ENCODE data around the gene SYT13. TPM values are rescaled to one million over a fixed set of nuclear protein-coding genes. Genes with fewer than 3 reads are reported as not detected.

SYT13 gene
- polyA plus RNA-seq, 10 donors: 0.21 to 1.2 (median 0.44) TPM

GRCh38 chr11:45313171-45313865, 27.2 kb upstream of the SYT13 start:
- DNase-seq: no peak

- no peak for DNase-seq
Measured at GRCh38 chr11:45305874-45306623, 19.9 kb upstream of the SYT13 start.

DNA sequence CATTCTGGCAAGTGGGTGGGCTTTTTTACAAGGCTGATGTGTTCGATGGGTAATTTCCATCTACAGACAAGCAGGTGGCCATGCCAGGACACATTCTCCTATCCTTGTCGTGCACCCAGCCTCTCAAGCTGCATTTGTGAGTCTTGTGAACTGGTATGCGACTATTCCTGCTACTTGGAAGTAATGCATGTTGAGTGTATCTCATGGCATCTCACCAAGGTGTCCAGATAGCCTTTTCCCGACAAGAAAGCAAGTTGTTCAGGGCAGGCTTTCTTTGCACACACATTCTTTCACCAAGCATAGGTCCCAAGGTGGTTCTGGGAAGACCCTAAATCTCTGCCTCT, 18.8 kb upstream of the SYT13 start:
- no peak for DNase-seq

GRCh38 chr11:45304111-45304991, 18.2 kb upstream of the SYT13 start:
- no peak for DNase-seq

DNA sequence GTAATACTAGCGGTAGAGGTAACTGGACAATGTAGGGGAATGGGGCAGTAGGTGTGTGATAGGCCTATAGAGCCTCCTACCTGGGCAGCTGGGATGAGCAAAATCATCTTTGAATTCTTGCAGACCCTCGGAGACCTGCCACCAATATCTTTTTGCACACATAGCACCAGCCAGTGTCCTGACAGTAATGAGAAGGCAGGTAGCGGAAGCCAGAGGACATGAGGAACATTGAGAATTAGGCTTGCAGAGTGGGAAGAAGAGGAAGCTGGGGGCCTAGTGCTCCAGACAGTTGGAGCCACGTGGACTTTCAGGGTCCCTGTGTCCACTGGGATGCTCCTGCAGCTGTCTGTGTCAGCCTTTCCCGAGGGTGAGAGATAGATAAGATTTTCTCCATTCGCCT, 17.2 kb upstream of the SYT13 start:
- no peak for DNase-seq

- DNase-seq: no peak
Measured at GRCh38 chr11:45301537-45302246, 15.6 kb upstream of the SYT13 start.

- no peak for DNase-seq
Measured at GRCh38 chr11:45300715-45301114, 14.6 kb upstream of the SYT13 start.

- no peak for DNase-seq
Measured at GRCh38 chr11:45298718-45299117, 12.6 kb upstream of the SYT13 start.

- DNase-seq: no peak
Measured at GRCh38 chr11:45296075-45296474, 9.9 kb upstream of the SYT13 start.

GRCh38 chr11:45294499-45294898, 8.4 kb upstream of the SYT13 start:
- DNase-seq: no peak

DNA sequence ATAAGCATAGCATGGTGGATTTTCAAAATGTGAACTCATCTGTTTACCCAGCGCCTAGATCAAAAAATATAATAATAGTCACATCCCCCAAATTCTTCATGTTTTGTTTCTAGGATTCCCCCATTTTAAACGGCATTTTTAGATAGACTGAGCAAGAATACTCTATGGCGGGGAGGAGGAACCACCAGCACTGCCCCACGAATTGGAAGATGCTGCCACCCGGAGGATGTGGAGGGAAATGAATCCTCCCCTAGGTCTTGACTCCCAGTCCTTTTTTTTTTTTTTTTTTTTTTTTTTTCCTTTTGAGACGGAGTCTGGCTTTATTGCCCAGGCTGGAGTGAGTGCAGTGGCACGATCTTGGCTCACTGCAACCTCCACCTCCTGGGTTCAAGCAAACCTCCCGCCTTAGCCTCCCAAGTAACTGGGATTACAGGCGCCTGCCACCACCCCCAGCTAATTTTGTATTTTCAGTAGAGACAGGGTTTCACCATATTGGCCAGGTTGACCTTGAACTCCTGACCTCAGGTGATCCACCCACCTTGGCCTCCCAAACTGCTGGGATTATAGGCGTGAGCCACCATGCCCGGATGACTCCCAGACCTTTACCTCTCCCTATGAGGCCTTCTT, 7.5 kb upstream of the SYT13 start:
- DNase-seq: peak; percentile 66 to 88 (median 77)

DNA sequence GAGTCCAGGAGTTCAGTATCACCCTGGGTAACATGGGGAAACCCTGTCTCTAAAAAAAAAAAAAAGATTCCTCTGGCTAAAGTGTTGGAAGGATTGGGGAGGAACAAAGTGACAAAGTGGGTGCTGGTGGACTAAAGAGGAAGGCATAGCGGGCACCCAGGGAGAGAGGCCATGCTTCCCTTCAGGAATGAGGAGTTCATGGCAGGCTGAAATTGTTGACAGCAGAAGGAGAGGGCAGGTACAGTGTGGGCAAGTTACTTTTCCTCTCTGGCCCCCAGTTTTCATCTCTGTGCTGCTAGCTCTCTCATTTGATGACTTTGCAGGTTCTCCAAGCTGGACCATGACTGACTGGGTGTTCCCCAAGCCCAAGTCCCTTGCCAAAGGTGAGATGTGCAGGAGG, 4.4 kb upstream of the SYT13 start:
- no peak for DNase-seq

DNA sequence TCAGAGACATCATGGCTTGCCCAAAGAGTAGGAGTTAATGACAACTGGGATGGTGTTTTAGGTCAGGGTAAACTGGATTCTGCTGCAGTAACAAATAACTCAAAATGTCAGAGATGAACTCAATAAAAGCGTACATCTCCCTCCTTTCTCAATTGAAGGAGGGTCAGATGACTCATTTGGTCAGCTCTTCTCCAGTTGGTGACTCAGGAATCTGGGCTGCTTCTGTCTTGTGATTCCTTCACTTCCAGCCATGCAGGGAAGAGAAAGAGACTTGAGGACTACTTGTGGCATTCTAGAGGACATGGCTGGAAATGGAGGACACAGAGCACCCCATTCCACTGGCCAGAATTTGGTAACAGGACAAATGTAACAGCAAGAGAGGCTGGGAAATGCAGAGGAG, 3.2 kb upstream of the SYT13 start:
- no peak for DNase-seq

GRCh38 chr11:45288339-45288738, 2.2 kb upstream of the SYT13 start:
- no peak for DNase-seq

DNA sequence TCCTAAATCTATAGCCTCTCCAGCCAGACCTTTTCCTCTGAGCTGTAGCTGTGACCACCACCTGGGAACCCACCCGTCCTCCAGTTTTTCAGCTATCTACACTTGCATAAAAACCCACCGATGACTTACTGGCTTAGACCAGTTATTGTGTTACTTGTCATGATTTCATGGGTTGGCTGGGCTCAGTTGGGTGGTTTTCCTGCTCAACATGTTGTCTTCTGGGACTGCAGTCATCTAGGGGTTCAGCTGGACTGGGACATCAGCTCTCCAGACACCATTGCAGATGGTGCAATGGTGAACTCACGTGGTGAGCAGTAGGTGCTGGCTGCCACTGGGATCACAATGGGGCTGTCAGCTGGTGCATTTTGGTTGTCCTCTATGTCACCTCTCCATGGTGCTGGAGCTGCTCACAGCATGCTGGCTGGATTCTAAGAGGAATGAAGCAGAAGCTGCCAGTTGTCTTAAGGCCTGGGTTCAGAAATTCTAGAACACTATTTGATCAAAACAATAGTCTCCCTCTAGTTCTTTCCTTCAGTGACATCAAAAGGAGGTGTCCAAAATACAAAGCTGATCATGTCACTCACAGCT, 1.3 kb upstream of the SYT13 start:
- DNase-seq: no peak

DNA sequence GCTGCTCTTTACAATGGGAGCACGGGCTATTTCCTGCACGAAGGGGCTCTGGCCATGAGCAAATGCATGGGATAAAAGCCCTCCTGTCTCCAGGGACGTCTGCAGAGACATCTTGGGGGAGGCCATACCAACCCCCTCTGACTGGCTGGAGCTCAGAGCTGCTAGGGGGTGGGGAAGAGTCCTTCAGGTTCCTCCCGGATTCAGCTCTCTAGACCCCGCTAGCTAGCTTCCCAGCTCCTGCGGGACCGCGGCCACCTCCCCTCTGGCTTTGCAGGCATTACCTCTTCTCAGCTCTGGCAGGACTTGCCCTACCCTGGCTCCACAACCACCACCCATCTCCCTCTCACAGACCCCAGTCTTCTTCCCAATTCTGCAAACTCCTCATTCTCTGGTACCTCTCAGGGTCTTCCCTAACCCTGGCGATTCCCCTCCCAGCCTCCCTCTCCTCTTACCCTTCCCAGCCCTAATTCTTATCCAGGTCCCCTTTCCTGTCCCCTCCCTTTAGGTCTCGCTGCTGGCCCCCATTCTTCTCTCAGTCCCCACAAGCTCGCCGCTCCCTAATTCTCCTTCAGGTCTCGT, 802 bp downstream of the SYT13 start:
- DNase-seq: peak in 1 of 3 donors; percentile 6

- no peak for DNase-seq
Measured at GRCh38 chr11:45282081-45282480, 4.1 kb downstream of the SYT13 start.

- no peak for DNase-seq
Measured at GRCh38 chr11:45280449-45280848, 5.7 kb downstream of the SYT13 start.

GRCh38 chr11:45279645-45280044, 6.5 kb downstream of the SYT13 start:
- no peak for DNase-seq

DNA sequence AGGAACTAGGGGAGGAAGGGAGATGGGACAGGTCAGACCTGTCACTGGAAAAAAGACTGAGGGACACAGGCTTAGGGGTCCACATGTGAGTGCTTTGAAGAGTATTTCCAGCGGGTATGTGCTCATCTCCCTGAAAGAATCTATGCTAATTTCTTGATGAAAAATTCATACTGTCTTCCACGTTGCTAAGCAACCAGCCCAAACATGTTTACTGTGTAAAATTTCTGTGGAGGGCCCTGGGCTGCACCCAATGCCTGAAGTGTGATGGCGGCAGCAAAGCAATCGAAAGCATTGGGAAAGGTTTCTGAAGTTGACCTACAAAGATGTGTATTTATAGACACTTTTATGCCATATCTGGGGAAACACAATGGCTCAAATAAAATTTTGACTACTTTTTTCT, 7.4 kb downstream of the SYT13 start:
- DNase-seq: peak in 1 of 3 donors; percentile 13

DNA sequence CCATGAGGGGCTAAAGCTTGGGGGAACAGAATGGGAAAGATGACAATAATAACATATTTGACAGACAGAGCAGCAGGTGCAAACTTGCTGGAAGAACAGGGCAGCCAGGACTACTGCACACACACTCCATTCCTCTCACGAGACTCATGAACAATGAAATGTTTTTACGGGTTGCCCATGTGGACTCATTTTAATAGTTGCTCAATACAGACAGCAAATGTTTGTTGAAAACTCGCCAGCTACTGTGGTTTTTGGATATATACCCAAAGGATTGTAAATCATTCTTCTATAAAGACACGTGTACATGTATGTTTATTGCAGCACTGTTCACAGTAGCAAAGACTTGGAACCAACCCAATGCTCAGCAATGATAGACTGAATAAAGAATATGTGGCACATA, 10.3 kb downstream of the SYT13 start:
- DNase-seq: peak in 1 of 3 donors; percentile 1
